Measurements from ENCODE around the gene PPFIBP2. TPM values are rescaled to one million over a fixed set of nuclear protein-coding genes. Genes with fewer than 3 reads are reported as not detected.

PPFIBP2 gene
- polyA plus RNA-seq, 2 of the 4 experiments (the other 2 are of a cell fraction), result 13.4 to 32.5 TPM

DNA sequence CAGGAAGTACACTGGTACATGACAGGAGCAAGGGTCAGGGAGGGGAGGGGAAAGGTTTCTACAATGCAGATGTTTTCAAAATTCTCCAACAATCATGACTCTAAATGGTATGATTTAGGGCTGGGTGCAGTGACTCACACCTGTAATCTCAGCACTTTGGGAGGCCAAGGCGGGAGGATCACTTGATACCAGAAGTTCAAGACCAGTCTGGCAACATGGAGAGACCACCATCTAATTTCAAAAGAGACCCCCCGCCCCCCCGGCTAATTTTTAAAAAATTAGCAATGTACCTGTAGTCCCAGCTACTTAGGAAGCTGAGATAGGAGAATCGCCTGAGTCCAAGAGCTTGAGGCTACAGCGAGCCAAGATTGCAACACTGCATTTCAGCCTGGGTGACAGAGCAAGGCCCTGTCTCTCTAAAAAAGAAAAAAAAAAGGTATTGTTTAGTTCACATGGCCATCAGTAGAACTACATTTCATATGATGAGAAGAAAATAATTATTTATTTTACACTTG, 44.4 kb upstream of the PPFIBP2 start:
- no peak for DNase-seq (ENCODE audit: low read depth in 1 of 2, low spot score in 1 of 2)
- TF ChIP-seq SREBF2 (IDR thresholded peaks at IDR 0.05), result no peak
- no peak for TF ChIP-seq RCOR1 (IDR thresholded peaks at IDR 0.05; ENCODE audit: low read depth, low read length)
- no peak for TF ChIP-seq JUN (IDR thresholded peaks at IDR 0.05)
- TF ChIP-seq, protein P1, sequence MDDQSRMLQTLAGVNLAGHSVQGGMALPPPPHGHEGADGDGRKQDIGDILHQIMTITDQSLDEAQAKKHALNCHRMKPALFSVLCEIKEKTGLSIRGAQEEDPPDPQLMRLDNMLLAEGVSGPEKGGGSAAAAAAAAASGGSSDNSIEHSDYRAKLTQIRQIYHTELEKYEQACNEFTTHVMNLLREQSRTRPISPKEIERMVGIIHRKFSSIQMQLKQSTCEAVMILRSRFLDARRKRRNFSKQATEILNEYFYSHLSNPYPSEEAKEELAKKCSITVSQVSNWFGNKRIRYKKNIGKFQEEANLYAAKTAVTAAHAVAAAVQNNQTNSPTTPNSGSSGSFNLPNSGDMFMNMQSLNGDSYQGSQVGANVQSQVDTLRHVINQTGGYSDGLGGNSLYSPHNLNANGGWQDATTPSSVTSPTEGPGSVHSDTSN (IDR thresholded peaks at IDR 0.05), result no peak
- no peak for TF ChIP-seq SMC3 (IDR thresholded peaks at IDR 0.05)
- TF ChIP-seq POLR2AphosphoS2 (conservative IDR thresholded peaks at IDR 0.05; ENCODE audit: low read length), result no peak
- TF ChIP-seq CHD2 (IDR thresholded peaks at IDR 0.05; ENCODE audit: low read length, partially characterized antibody), result no peak
- no peak for TF ChIP-seq HDAC2 (IDR thresholded peaks at IDR 0.05)
- TF ChIP-seq GATA3 (IDR thresholded peaks at IDR 0.05; ENCODE audit: borderline replicate concordance), result no peak
- TF ChIP-seq CHD4 (IDR thresholded peaks at IDR 0.05; ENCODE audit: borderline replicate concordance), result no peak
- no peak for TF ChIP-seq MAFK (IDR thresholded peaks at IDR 0.05; ENCODE audit: partially characterized antibody)
- no peak for TF ChIP-seq BHLHE40 (IDR thresholded peaks at IDR 0.05; ENCODE audit: low read depth, low read length)
- TF ChIP-seq RAD21 (conservative IDR thresholded peaks at IDR 0.05 in 1 of 2, IDR thresholded peaks at IDR 0.05 in 1 of 2), result no peak
- no peak for TF ChIP-seq EP300 (IDR thresholded peaks at IDR 0.05)
- no peak for TF ChIP-seq TFCP2L1 (CRISPR knock-in tag; IDR thresholded peaks at IDR 0.05)
- no peak for TF ChIP-seq ZSCAN20 (CRISPR knock-in tag; IDR thresholded peaks at IDR 0.05)
- no peak for TF ChIP-seq ZC3H11A (IDR thresholded peaks at IDR 0.05)
- no peak for TF ChIP-seq CBX2 (IDR thresholded peaks at IDR 0.05; ENCODE audit: borderline replicate concordance, low read depth)
- ChIA-PET CTCF (no interaction called here), POLR2A (no interaction called here)
- H3K4me2 ChIP-seq, result no peak overlapping the region
- FAIRE-seq, result no peak
- H3K4me1 ChIP-seq, result no peaks in the 10 kb centered on the region
- no peak overlapping the region for H3K4me3 ChIP-seq
- no peak for ATAC-seq
- WGBS (ENCODE audit: missing lambda C conversion rate), result 26% methylated on average over 5 of the region's 5 CpGs
- no peaks in the 10 kb centered on the region for H3K9me3 ChIP-seq
- H3K27ac ChIP-seq, result no peak overlapping the region

DNA sequence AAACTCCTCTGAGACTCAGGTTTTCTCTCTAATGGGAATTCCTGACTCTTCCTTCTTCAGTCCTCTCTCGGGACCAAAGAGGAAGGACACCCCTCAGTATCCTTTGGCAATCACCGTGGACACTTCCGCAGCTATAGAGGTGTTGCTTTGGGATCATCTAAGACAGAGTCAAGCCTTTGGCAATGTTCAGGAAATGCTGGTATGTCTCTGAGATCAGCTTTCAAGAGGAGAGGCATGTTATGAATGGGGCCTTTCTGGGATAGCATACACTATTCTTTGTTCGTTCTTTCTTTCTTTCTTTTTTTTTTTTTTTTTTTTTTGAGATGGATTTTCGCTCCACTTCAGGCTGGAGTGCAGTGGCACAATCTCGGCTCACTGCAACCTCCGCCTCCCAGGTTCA, 42.7 kb upstream of the PPFIBP2 start:
- H3K4me1 ChIP-seq, result no peaks in the 10 kb centered on the region
- ChIA-PET POLR2A (no interaction called here), CTCF (interaction anchor here (1.4 kb wide), 1 partner anchor 31 kb away, joined by 3 read pairs; no protein-coding TSS in a partner anchor)
- no peak for FAIRE-seq
- ATAC-seq, result no peak
- 24% methylated on average over 7 of the region's 7 CpGs for WGBS (ENCODE audit: missing lambda C conversion rate)
- no peak for DNase-seq (ENCODE audit: low read depth in 1 of 2, low spot score in 1 of 2)
- no peak overlapping the region for H3K27ac ChIP-seq
- TF ChIP-seq, protein P2, sequence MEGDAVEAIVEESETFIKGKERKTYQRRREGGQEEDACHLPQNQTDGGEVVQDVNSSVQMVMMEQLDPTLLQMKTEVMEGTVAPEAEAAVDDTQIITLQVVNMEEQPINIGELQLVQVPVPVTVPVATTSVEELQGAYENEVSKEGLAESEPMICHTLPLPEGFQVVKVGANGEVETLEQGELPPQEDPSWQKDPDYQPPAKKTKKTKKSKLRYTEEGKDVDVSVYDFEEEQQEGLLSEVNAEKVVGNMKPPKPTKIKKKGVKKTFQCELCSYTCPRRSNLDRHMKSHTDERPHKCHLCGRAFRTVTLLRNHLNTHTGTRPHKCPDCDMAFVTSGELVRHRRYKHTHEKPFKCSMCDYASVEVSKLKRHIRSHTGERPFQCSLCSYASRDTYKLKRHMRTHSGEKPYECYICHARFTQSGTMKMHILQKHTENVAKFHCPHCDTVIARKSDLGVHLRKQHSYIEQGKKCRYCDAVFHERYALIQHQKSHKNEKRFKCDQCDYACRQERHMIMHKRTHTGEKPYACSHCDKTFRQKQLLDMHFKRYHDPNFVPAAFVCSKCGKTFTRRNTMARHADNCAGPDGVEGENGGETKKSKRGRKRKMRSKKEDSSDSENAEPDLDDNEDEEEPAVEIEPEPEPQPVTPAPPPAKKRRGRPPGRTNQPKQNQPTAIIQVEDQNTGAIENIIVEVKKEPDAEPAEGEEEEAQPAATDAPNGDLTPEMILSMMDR (IDR thresholded peaks at IDR 0.05), result no peak
- no peak for TF ChIP-seq CEBPB (IDR thresholded peaks at IDR 0.05)
- no peak overlapping the region for H3K4me2 ChIP-seq
- no peak overlapping the region for H3K4me3 ChIP-seq
- H3K9me3 ChIP-seq, result no peaks in the 10 kb centered on the region

DNA sequence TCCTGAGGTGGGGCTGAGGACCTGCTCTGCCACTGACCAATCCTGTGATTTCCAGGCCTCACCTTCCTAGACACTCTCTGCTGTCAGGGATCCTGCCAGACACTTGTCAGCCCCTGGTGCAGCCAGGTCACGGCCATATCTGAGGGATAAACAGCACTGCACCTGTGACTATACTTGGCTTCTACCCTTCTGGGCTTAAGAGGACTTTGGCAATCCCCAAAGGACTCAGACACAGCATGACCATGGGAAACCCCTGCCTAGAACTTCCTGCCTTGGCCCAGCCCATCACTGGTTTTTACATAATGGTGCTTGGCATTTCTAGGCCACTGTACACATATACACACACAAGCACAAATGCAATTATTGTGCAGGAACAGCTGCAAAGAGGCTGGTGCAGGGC, 40.1 kb upstream of the PPFIBP2 start:
- Histone ChIP-seq H3K27ac (no peak overlapping the region), H3K4me2 (no peak overlapping the region), H3K9me3 (no peaks in the 10 kb centered on the region), H3K4me1 (no peaks in the 10 kb centered on the region), H3K4me3 (no peak overlapping the region)
- FAIRE-seq (no peak), DNase-seq (ENCODE audit: low read depth in 1 of 2, low spot score in 1 of 2) (no peak), ATAC-seq (no peak)
- TF ChIP-seq RNF2 (IDR thresholded peaks at IDR 0.05; ENCODE audit: borderline replicate concordance, low read depth), result no peak
- TF ChIP-seq, protein P2 (IDR thresholded peaks at IDR 0.05), result no peak
- TF ChIP-seq FOSB (CRISPR knock-in tag; IDR thresholded peaks at IDR 0.05), result no peak
- TF ChIP-seq HDAC2 (IDR thresholded peaks at IDR 0.05), result no peak
- no peak for TF ChIP-seq CEBPB (IDR thresholded peaks at IDR 0.05)
- no peak for TF ChIP-seq BHLHE40 (IDR thresholded peaks at IDR 0.05; ENCODE audit: low read depth, low read length)
- TF ChIP-seq SMC3 (IDR thresholded peaks at IDR 0.05), result no peak
- TF ChIP-seq, protein P3, sequence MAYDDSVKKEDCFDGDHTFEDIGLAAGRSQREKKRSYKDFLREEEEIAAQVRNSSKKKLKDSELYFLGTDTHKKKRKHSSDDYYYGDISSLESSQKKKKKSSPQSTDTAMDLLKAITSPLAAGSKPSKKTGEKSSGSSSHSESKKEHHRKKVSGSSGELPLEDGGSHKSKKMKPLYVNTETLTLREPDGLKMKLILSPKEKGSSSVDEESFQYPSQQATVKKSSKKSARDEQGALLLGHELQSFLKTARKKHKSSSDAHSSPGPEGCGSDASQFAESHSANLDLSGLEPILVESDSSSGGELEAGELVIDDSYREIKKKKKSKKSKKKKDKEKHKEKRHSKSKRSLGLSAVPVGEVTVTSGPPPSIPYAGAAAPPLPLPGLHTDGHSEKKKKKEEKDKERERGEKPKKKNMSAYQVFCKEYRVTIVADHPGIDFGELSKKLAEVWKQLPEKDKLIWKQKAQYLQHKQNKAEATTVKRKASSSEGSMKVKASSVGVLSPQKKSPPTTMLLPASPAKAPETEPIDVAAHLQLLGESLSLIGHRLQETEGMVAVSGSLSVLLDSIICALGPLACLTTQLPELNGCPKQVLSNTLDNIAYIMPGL (CRISPR knock-in tag; IDR thresholded peaks at IDR 0.05; ENCODE audit: borderline replicate concordance), result no peak
- TF ChIP-seq, protein P4, sequence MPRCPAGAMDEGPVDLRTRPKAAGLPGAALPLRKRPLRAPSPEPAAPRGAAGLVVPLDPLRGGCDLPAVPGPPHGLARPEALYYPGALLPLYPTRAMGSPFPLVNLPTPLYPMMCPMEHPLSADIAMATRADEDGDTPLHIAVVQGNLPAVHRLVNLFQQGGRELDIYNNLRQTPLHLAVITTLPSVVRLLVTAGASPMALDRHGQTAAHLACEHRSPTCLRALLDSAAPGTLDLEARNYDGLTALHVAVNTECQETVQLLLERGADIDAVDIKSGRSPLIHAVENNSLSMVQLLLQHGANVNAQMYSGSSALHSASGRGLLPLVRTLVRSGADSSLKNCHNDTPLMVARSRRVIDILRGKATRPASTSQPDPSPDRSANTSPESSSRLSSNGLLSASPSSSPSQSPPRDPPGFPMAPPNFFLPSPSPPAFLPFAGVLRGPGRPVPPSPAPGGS (IDR thresholded peaks at IDR 0.05), result no peak
- TF ChIP-seq ZC3H11A (IDR thresholded peaks at IDR 0.05), result no peak
- no peak for TF ChIP-seq HEYL (CRISPR knock-in tag; IDR thresholded peaks at IDR 0.05)
- TF ChIP-seq JUNB (IDR thresholded peaks at IDR 0.05), result no peak
- 0% methylated on average over 1 of the region's 1 CpG for WGBS (ENCODE audit: missing lambda C conversion rate)
- ChIA-PET CTCF (interaction anchor here (1.5 kb wide), 1 partner anchor 23 kb away, joined by 3 read pairs; no protein-coding TSS in a partner anchor), POLR2A (no interaction called here)

Data from A549 (cell line).